Activated naive CD4-positive, alpha-beta T cell treated with anti-CD3 and anti-CD28 coated beads, Interleukin-2, amount 10 ng/mL, durations not matched to agents 7 days and 5 days (primary cell): ENCODE results near the gene BCKDHB.
"Not testable (repeated sequence)": the region's sequence is repeated elsewhere in the genome, so short reads cannot be mapped to it uniquely, and the experiment has no call there.

Experiments
- CTCF ChIA-PET: fragments of 350-600 bp; sonication (Branson Sonifier 250); formaldehyde crosslinking; loops from one replicate; lab custom pipeline; 2021; ENCODE audit warnings: antibody characterized with exemption; lab: Charles Lee
- DNase-seq: peaks from one replicate; pipeline ENCODE4 v3.0.0-alpha.2; 2020
- H3K27ac Mint-ChIP-seq: one replicate; pipeline ENCODE4 v1.8.0; 2021; ENCODE audit warnings: mild to moderate bottlenecking, moderate library complexity, mixed read lengths
- H3K27me3 Mint-ChIP-seq: one replicate; pipeline ENCODE4 v1.8.0; 2021; ENCODE audit warnings: mild to moderate bottlenecking, mixed read lengths
- H3K36me3 Mint-ChIP-seq: one replicate; pipeline ENCODE4 v1.8.0; 2021; ENCODE audit warnings: mixed read lengths
- H3K4me1 Mint-ChIP-seq: one replicate; pipeline ENCODE4 v1.8.0; 2021; ENCODE audit warnings: mixed read lengths
- H3K4me3 Mint-ChIP-seq: one replicate; pipeline ENCODE4 v1.8.0; 2021; ENCODE audit warnings: mild to moderate bottlenecking, moderate library complexity, mixed read lengths
- H3K9me3 Mint-ChIP-seq: one replicate; pipeline ENCODE4 v1.8.0; 2021; ENCODE audit warnings: mixed read lengths

The BCKDHB gene

DNA sequence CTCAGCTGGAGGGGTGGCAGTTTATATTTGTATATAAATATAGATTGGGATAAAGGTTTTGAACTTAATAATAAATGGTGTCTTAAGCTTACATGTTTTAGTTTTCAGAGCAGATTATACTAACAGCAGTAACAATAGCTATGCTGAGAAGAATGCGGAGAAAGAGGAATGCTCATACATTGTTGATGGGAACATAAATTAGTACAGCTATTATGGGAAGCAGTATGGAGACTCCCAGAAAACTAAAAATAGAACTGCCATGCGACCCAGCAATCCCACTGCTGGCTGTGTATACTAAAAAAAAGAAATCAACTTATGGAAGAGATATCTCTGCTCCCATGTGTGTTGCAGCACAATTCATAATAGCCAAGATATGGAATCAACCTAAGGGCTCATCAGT lies 127.9 kb downstream of the BCKDHB start:
- H3K9me3 Mint-ChIP-seq = peaks cover 2% of the 10 kb centered on the region
- no peak overlapping the region for H3K27ac Mint-ChIP-seq
- no peaks in the 10 kb centered on the region for H3K36me3 Mint-ChIP-seq
- DNase-seq = no peak
- CTCF ChIA-PET = no interaction called here
- no peaks in the 10 kb centered on the region for H3K4me1 Mint-ChIP-seq
- H3K4me3 Mint-ChIP-seq = no peak overlapping the region
- no peaks in the 10 kb centered on the region for H3K27me3 Mint-ChIP-seq

DNA sequence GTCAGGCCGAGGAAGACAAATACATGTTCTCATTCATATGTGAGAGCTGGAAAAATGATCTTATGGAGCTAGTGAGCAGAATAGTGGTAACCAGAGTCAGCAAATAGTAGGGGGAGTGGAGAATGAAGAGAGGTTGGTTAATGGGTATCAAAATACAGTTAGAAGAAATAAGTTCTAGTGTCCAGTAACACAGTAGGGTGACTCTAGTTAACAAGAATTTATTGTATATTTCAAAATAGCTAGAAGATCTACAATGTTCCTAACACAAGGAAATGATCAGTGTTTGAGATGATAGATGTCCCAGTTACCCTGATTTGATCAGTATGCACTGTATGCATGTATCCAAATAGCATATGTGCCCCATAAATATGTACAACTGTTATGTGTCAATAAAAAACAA lies 128.4 kb downstream of the BCKDHB start:
- H3K4me1 Mint-ChIP-seq = no peaks in the 10 kb centered on the region
- H3K36me3 Mint-ChIP-seq = no peaks in the 10 kb centered on the region
- peaks cover 2% of the 10 kb centered on the region for H3K9me3 Mint-ChIP-seq
- DNase-seq = no peak
- no peak overlapping the region for H3K4me3 Mint-ChIP-seq
- CTCF ChIA-PET = no interaction called here
- no peaks in the 10 kb centered on the region for H3K27me3 Mint-ChIP-seq
- H3K27ac Mint-ChIP-seq = no peak overlapping the region

- Mint-ChIP-seq H3K36me3 (no peaks in the 10 kb centered on the region), H3K4me1 (no peaks in the 10 kb centered on the region), H3K9me3 (peaks cover 2% of the 10 kb centered on the region), H3K4me3 (no peak overlapping the region), H3K27me3 (no peaks in the 10 kb centered on the region), H3K27ac (no peak overlapping the region)
- CTCF ChIA-PET = no interaction called here
- no peak for DNase-seq
Observed at GRCh38 chr6:80235647-80236046, 129.2 kb downstream of the BCKDHB start.

- H3K27ac Mint-ChIP-seq, CTCF ChIA-PET, H3K4me3 Mint-ChIP-seq, H3K4me1 Mint-ChIP-seq, H3K36me3 Mint-ChIP-seq, H3K27me3 Mint-ChIP-seq, DNase-seq, H3K9me3 Mint-ChIP-seq: not testable (repeated sequence)
Observed at GRCh38 chr6:80238754-80239153, 132.3 kb downstream of the BCKDHB start.

GRCh38 chr6:80245043-80245442 lies 138.6 kb downstream of the BCKDHB start:
- CTCF ChIA-PET = no interaction called here
- DNase-seq = no peak
- H3K27ac Mint-ChIP-seq = no peak overlapping the region
- H3K4me3 Mint-ChIP-seq = no peak overlapping the region
- H3K27me3 Mint-ChIP-seq = no peaks in the 10 kb centered on the region
- H3K4me1 Mint-ChIP-seq = no peaks in the 10 kb centered on the region
- H3K9me3 Mint-ChIP-seq = no peaks in the 10 kb centered on the region
- H3K36me3 Mint-ChIP-seq = no peaks in the 10 kb centered on the region

DNA sequence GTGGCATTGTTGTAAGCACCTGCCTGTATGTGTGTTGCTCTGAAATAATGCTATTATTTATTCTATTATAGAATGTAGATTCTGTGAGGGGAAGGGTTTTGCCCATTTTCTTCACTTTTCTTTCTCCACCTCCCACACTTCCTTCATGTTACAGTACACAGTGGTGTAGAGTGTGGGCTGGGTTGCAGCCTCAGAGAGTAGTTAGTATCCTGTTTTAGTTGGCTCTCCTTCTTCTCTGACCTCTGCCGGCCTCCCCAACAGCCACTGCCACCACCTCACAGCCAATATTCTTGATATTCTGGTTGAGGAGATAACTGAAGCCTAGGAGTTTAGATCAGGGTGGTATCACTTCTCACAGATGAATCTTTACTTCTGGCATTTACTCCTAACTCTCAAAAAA lies 143.4 kb downstream of the BCKDHB start:
- no peaks in the 10 kb centered on the region for H3K9me3 Mint-ChIP-seq
- CTCF ChIA-PET = no interaction called here
- H3K36me3 Mint-ChIP-seq = no peaks in the 10 kb centered on the region
- no peaks in the 10 kb centered on the region for H3K27me3 Mint-ChIP-seq
- no peak overlapping the region for H3K4me3 Mint-ChIP-seq
- H3K4me1 Mint-ChIP-seq = no peaks in the 10 kb centered on the region
- no peak for DNase-seq
- H3K27ac Mint-ChIP-seq = no peak overlapping the region

- CTCF ChIA-PET = no interaction called here
- H3K36me3 Mint-ChIP-seq = no peaks in the 10 kb centered on the region
- H3K4me3 Mint-ChIP-seq = no peak overlapping the region
- no peaks in the 10 kb centered on the region for H3K27me3 Mint-ChIP-seq
- H3K27ac Mint-ChIP-seq = no peak overlapping the region
- DNase-seq = no peak
- H3K9me3 Mint-ChIP-seq = no peaks in the 10 kb centered on the region
- H3K4me1 Mint-ChIP-seq = no peaks in the 10 kb centered on the region
Observed at GRCh38 chr6:80250391-80250997, 144.0 kb downstream of the BCKDHB start.

- CTCF ChIA-PET = no interaction called here
- H3K27ac Mint-ChIP-seq = no peak overlapping the region
Observed at GRCh38 chr6:80251321-80251720, 144.8 kb downstream of the BCKDHB start.

GRCh38 chr6:80254716-80255115 lies 148.2 kb downstream of the BCKDHB start:
- H3K9me3 Mint-ChIP-seq = no peaks in the 10 kb centered on the region

More at GRCh38 chr6:80251321-80251720, 144.8 kb downstream of the BCKDHB start:
- Mint-ChIP-seq H3K4me3 (no peak overlapping the region), H3K36me3 (no peaks in the 10 kb centered on the region), H3K9me3 (no peaks in the 10 kb centered on the region), H3K4me1 (no peaks in the 10 kb centered on the region), H3K27me3 (no peaks in the 10 kb centered on the region)
- DNase-seq = no peak

DNA sequence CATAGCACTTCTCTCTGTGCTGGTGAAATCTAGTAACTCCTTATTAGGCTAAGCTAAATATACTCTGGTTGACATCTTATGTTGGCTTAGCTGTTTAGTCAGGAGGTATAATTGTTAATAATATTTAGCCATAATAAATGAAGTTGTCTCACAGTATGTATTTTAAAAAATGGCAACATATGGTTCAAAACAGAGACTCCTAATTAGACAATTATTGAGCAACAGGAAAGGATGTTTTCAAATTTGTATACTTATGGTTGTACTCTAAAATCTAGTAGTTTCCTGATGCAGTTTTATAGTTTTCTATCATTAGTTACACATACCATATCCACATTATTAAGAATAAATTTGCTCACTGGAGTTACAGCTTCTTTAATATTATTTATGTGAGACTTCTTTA lies 150.2 kb downstream of the BCKDHB start:
- Mint-ChIP-seq H3K4me3 (no peak overlapping the region), H3K36me3 (no peaks in the 10 kb centered on the region), H3K27ac (no peak overlapping the region), H3K9me3 (no peaks in the 10 kb centered on the region), H3K27me3 (no peaks in the 10 kb centered on the region), H3K4me1 (no peaks in the 10 kb centered on the region)
- CTCF ChIA-PET = no interaction called here
- DNase-seq = no peak

More at GRCh38 chr6:80254716-80255115, 148.2 kb downstream of the BCKDHB start:
- no peaks in the 10 kb centered on the region for H3K36me3 Mint-ChIP-seq
- no peak overlapping the region for H3K27ac Mint-ChIP-seq
- H3K4me1 Mint-ChIP-seq = no peaks in the 10 kb centered on the region
- CTCF ChIA-PET = no interaction called here
- no peak overlapping the region for H3K4me3 Mint-ChIP-seq
- DNase-seq = no peak
- H3K27me3 Mint-ChIP-seq = no peaks in the 10 kb centered on the region

- no peaks in the 10 kb centered on the region for H3K4me1 Mint-ChIP-seq
- H3K36me3 Mint-ChIP-seq = no peaks in the 10 kb centered on the region
- no peak overlapping the region for H3K27ac Mint-ChIP-seq
- CTCF ChIA-PET = no interaction called here
- no peak overlapping the region for H3K4me3 Mint-ChIP-seq
- no peaks in the 10 kb centered on the region for H3K9me3 Mint-ChIP-seq
- no peaks in the 10 kb centered on the region for H3K27me3 Mint-ChIP-seq
- no peak for DNase-seq
Observed at GRCh38 chr6:80259118-80259517, 152.6 kb downstream of the BCKDHB start.

GRCh38 chr6:80263585-80263984 lies 157.1 kb downstream of the BCKDHB start:
- H3K27ac Mint-ChIP-seq = no peak overlapping the region
- no peaks in the 10 kb centered on the region for H3K36me3 Mint-ChIP-seq
- CTCF ChIA-PET = no interaction called here
- H3K9me3 Mint-ChIP-seq = no peaks in the 10 kb centered on the region
- no peak overlapping the region for H3K4me3 Mint-ChIP-seq
- no peaks in the 10 kb centered on the region for H3K4me1 Mint-ChIP-seq
- no peak for DNase-seq
- no peaks in the 10 kb centered on the region for H3K27me3 Mint-ChIP-seq

DNA sequence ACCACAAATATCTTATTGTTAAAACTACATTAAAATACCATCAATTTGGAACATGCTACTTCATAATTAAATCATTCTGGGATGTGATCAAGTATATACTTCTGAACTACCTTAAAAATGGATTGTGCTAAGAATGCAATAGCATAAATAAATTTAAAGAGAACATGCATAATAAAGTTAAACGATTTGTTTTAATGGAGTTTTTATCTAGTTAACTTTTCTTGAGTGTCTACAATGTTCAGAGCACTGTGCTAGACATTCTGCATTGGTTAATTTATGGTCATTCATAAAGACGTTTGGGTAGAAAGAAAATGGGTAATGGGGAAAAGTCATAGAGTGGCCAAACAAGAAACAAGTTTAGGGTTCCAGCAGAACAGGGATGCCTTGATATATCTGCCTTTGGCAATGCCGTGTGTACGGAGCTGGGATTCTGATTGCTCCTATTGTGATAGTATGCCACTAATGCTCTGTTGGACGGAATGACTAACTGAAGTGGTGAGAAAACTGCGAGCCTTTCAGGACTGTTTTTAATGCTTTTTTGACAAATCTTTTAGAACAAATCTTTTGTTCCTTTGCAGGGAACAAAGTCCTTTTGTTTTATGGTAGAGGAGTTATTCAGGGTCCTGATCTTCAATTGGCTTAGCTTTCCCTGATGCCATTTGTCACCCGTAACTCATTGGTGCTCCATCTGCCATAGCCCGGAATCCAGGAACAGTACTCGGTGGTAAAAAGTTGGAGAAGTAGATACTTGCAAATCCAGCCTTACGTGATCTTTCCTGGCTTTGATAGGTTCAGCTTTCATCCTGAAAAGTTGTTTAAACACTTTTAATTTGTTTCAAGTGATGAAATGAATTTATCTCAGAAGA lies 162.6 kb downstream of the BCKDHB start:
- no peaks in the 10 kb centered on the region for H3K27me3 Mint-ChIP-seq
- no peaks in the 10 kb centered on the region for H3K36me3 Mint-ChIP-seq
- CTCF ChIA-PET = no interaction called here
- no peaks in the 10 kb centered on the region for H3K9me3 Mint-ChIP-seq
- H3K4me1 Mint-ChIP-seq = no peaks in the 10 kb centered on the region
- H3K27ac Mint-ChIP-seq = no peak overlapping the region
- DNase-seq = no peak
- no peak overlapping the region for H3K4me3 Mint-ChIP-seq

DNA sequence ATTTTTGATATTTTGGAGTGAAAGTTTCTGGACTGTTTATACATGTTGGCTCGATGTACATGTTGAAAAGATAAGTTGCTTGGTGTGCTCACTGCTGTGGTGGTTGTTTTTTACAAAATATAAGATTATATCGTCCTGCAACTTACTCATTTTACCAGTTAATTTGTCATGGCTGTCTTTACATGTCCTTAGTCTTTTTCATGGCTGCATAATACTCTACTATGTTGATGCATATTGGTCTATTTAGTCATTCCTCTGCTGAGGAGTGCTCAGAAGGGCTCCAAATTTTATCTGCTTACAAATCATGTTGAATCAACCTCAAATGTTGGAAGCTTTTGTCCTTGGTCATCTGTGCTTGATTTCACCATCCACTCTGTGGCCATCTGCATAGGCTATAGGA lies 164.6 kb downstream of the BCKDHB start:
- Mint-ChIP-seq H3K4me1 (no peaks in the 10 kb centered on the region), H3K9me3 (no peaks in the 10 kb centered on the region), H3K27ac (no peak overlapping the region), H3K4me3 (no peak overlapping the region), H3K36me3 (no peaks in the 10 kb centered on the region), H3K27me3 (no peaks in the 10 kb centered on the region)
- DNase-seq = no peak
- CTCF ChIA-PET = no interaction called here

DNA sequence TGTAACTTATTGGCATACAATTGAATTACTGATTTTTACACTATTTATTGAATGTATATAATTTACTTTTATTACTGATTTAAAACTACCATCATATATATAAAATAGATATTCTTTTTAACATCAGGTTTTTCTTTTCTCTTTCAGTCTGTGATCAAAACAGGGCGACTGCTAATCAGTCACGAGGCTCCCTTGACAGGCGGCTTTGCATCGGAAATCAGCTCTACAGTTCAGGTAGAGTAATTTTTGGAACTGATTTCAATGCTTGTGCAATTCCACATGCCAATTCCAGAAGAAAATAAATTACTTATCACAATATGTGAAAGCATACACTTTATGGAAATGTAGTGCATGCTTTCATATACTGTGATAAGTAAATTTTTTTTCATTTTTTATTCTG lies 166.5 kb downstream of the BCKDHB start:
- DNase-seq = no peak
- no peaks in the 10 kb centered on the region for H3K27me3 Mint-ChIP-seq
- CTCF ChIA-PET = no interaction called here
- H3K9me3 Mint-ChIP-seq = no peaks in the 10 kb centered on the region
- no peaks in the 10 kb centered on the region for H3K36me3 Mint-ChIP-seq
- H3K4me1 Mint-ChIP-seq = no peaks in the 10 kb centered on the region
- no peak overlapping the region for H3K27ac Mint-ChIP-seq
- no peak overlapping the region for H3K4me3 Mint-ChIP-seq
